K562 (cell line): ENCODE results near the gene TMEM120B. TPM values are rescaled to one million over a fixed set of nuclear protein-coding genes. Genes with fewer than 3 reads are reported as not detected.

ENCODE experiments used
- BRD4 ChIP-seq: fragments of 200-600 bp; sonication (generic); IDR thresholded peaks from 2 replicates; pipeline ENCODE4 v1.6.1; 2017; ENCODE audit warnings: inconsistent platforms
- CTCF ChIP-seq, 3 experiments: IDR thresholded peaks in 2 of 3; conservative IDR thresholded peaks in 1 of 3; 2 replicates each; pipeline ENCODE4 v1.5.1; 2011 to 2012; ENCODE audit warnings: low read length in 3 of 3, mild to moderate bottlenecking in 3 of 3, control low read depth in 2 of 3, improper control_type of control experiment in 1 of 3, inconsistent platforms in 1 of 3, low read depth in 1 of 3, mixed read lengths in 1 of 3, moderate library complexity in 1 of 3; ENCODE audit not compliant: insufficient read depth in 2 of 3
- KLF10 ChIP-seq: fragments of 250-450 bp; sonication (Bioruptor Pico); IDR thresholded peaks from 2 replicates; pipeline ENCODE4 v1.6.1; 2021; ENCODE audit warnings: matching md5 sums
- L3MBTL2 ChIP-seq: fragments of 450-650 bp; IDR thresholded peaks from 2 replicates; pipeline ENCODE4 v1.6.1; 2016; ENCODE audit warnings: mild to moderate bottlenecking, moderate library complexity
- NFE2L1 ChIP-seq: fragments of 450-650 bp; IDR thresholded peaks from 2 replicates; pipeline ENCODE4 v1.6.1; 2016; ENCODE audit warnings: missing genetic modification characterization, low read depth, mild to moderate bottlenecking, missing compliant biosample characterization, moderate library complexity, borderline replicate concordance
- PREB ChIP-seq: sonication (generic); formaldehyde crosslinking; IDR thresholded peaks from 2 replicates; pipeline ENCODE4 v1.8.1; 2023; ENCODE audit warnings: mild to moderate bottlenecking, missing genetic modification reagents
- PTRF ChIP-seq: fragments of 450-650 bp; IDR thresholded peaks from 2 replicates; pipeline ENCODE4 v1.6.1; 2016; ENCODE audit warnings: mild to moderate bottlenecking, missing genetic modification characterization, missing compliant biosample characterization
- SMAD3 ChIP-seq: fragments of 450-650 bp; formaldehyde crosslinking; conservative IDR thresholded peaks from 2 replicates; pipeline ENCODE4 v1.4.0; 2020; ENCODE audit warnings: mild to moderate bottlenecking
- STAG1 ChIP-seq: sonication (generic); formaldehyde crosslinking; IDR thresholded peaks from 2 replicates; pipeline ENCODE4 v1.5.0; 2020; ENCODE audit warnings: missing genetic modification reagents, borderline replicate concordance
- ZNF347 ChIP-seq: fragments of 450-650 bp; formaldehyde crosslinking; IDR thresholded peaks from 2 replicates; pipeline ENCODE4 v1.4.0; 2020; ENCODE audit warnings: low read depth, mild to moderate bottlenecking, moderate library complexity
- ZNF384 ChIP-seq: IDR thresholded peaks from 2 replicates; pipeline ENCODE4 v1.6.1; 2012; ENCODE audit warnings: low read depth, low read length, improper control_type of control experiment
- ZNF445 ChIP-seq: fragments of 250-450 bp; sonication (Bioruptor Pico); IDR thresholded peaks from 2 replicates; pipeline ENCODE4 v1.4.0; 2020; ENCODE audit warnings: low read depth, mild to moderate bottlenecking, moderate library complexity
- ZNF512 ChIP-seq: IDR thresholded peaks from 2 replicates; pipeline ENCODE4 v1.6.1; 2016; ENCODE audit warnings: missing genetic modification characterization, missing compliant biosample characterization
- polyA plus RNA-seq, 8 experiments: library from polyadenylated mRNA; depleted of rRNA in 4 of 8; stranded (reverse) in 5 of 8; unstranded in 3 of 8; fragments of >200 nt; fragmentation: Nextera tagmentation in 2 of 8; fragmentation: Illumina TruSeq in 1 of 8; extraction: Ambion mirVana in 2 of 8; extraction: Trizol in 1 of 8; gene quantifications; 2 replicates each; pipeline versions ENCODE4 v1.2.1 to v1.2.3, GENCODE V29; 2011 to 2014; ENCODE audit warnings: inconsistent platforms in 1 of 8, missing spikeins in 1 of 8
- total RNA-seq, 7 experiments: library from RNA; depleted of rRNA in 6 of 7; stranded (reverse); fragments of >200 nt in 6 of 7; fragmentation: Illumina TruSeq in 2 of 7; extraction: Trizol in 2 of 7; gene quantifications; 2 replicates each; pipeline versions ENCODE4 v1.2.1 to v1.2.3, GENCODE V29; 2011 to 2021; ENCODE audit warnings: low replicate concordance in 1 of 7

The TMEM120B gene
- total and polyA plus RNA-seq, 9 of the 15 experiments (the other 6 are each of a cell fraction or from before 2014, with no cell fraction given) = 1.7 to 18.6 (median 7.4) TPM

- TF ChIP-seq ZNF445 (CRISPR knock-in tag) (no peak), STAG1 (no peak), PREB (CRISPR knock-in tag) (no peak), CTCF (IDR thresholded peaks at IDR 0.05 in 2 of 3, conservative IDR thresholded peaks at IDR 0.05 in 1 of 3; ENCODE audit: insufficient read depth in 2 of 3, low read depth in 1 of 3, low read length in 3 of 3) (0 out of 6 replicates have a peak, but pooled peaks of 1 of the 3 experiments have one; percentile 1), KLF10 (CRISPR knock-in tag) (no peak), NFE2L1 (no peak), L3MBTL2 (peak; percentile 19; the same call in 1 of the 2 replicates), ZNF512 (tag) (no peak), SMAD3 (no peak), ZNF384 (peak; percentile 65), BRD4 (no peak), PTRF (tag) (no peak), ZNF347 (no peak)
- TF ChIP-seq, all 486 proteins: peak for 6
Measured at GRCh38 chr12:121709478-121709961, 3.0 kb upstream of the TMEM120B start (continued).
